ENCODE results near the gene ILKAP. TPM values are rescaled to one million over a fixed set of nuclear protein-coding genes. Genes with fewer than 3 reads are reported as not detected.

ILKAP gene
- polyA plus RNA-seq, 1 of the 3 experiments (the other 2 are of a cell fraction), result 49.2 TPM

GRCh38 chr2:238207006-238207405 lies 3.5 kb upstream of the ILKAP start (continued):
- TF ChIP-seq FOSL2 (IDR thresholded peaks at IDR 0.05; ENCODE audit: borderline replicate concordance, low read depth) (no peak), CHD2 (IDR thresholded peaks at IDR 0.05; ENCODE audit: low read length, partially characterized antibody) (no peak)

GRCh38 chr2:238203973-238204683 lies 633 bp upstream of the ILKAP start:
- Histone ChIP-seq H3F3A (replicated peaks; ENCODE audit: insufficient read depth) (peaks cover 5% of the 10 kb centered on the region), H3K36me3 (replicated peaks in 1 of 2; ENCODE audit: control insufficient read depth in 1 of 2, insufficient read depth in 2 of 2, low read length in 1 of 2) (peaks cover 0 to 15% of the 10 kb centered on the region in 2 experiments), H3K9ac (peak overlapping the region; percentile 66), H3K4me2 (peak overlapping the region; percentile 59; the same call in 1 of the 2 replicates), H3K4me1 (ENCODE audit: control insufficient read depth in 1 of 2, insufficient read depth in 2 of 2, low read depth in 1 of 2, low read length in 1 of 2) (peaks cover 14 to 17% of the 10 kb centered on the region in 2 experiments; a peak in 2 of 4 replicates), H3K9me3 (no peaks in the 10 kb centered on the region), H3K9me2 (no peaks in the 10 kb centered on the region), H4K20me1 (ENCODE audit: insufficient read depth) (peaks cover 37% of the 10 kb centered on the region), H3K4me3 (ENCODE audit: low read depth in 2 of 2, low read length in 1 of 2) (peak overlapping the region; percentile 35 to 48; a peak in 3 of 4 replicates), H3K27me3 (ENCODE audit: insufficient read depth) (peaks cover 17% of the 10 kb centered on the region), H3K79me2 (ENCODE audit: insufficient read depth) (peaks cover 43% of the 10 kb centered on the region), H2AFZ (ENCODE audit: low read depth) (peak overlapping the region; percentile 99), H3K27ac (ENCODE audit: low read depth in 2 of 2, low read length in 1 of 2) (peak overlapping the region; percentile 42 to 88)
- ChIA-PET POLR2A (interaction anchor here (1.6 kb wide), 1 partner anchor 41 kb away, joined by 5 read pairs; no protein-coding TSS in a partner anchor), CTCF (interaction anchor here (1.1 to 1.2 kb wide), 2 partner anchors 59 to 346 kb away, joined by 3 to 4 read pairs; no protein-coding TSS in a partner anchor)
- WGBS (ENCODE audit: low lambda C conversion rate), result 85% methylated on average over 11 of the region's 18 CpGs
- DNase-seq, result no peak
- TF ChIP-seq USF1 (IDR thresholded peaks at IDR 0.05; ENCODE audit: borderline replicate concordance, low read depth) (no peak), SIN3A (IDR thresholded peaks at IDR 0.05; ENCODE audit: borderline replicate concordance, low read depth, low read length) (no peak), USF2 (IDR thresholded peaks at IDR 0.05; ENCODE audit: borderline replicate concordance, low read depth, low read length) (no peak), EZH2phosphoT487 (IDR thresholded peaks at IDR 0.05; ENCODE audit: borderline replicate concordance, low read depth) (no peak)

- ChIA-PET CTCF (interaction anchor here (0.7 to 1.4 kb wide), 6 partner anchors 14 to 690 kb away, joined by 3 read pairs; partner anchors contain the start of gene HES6), POLR2A (no interaction called here)
- Histone ChIP-seq H3F3A (replicated peaks; ENCODE audit: insufficient read depth) (peaks cover 5% of the 10 kb centered on the region), H3K9me2 (no peaks in the 10 kb centered on the region), H3K9ac (peak overlapping the region; percentile 79), H3K4me2 (peak overlapping the region; percentile 95), H3K79me2 (ENCODE audit: insufficient read depth) (peaks cover 59% of the 10 kb centered on the region), H3K27ac (ENCODE audit: low read depth in 2 of 2, low read length in 1 of 2) (peak overlapping the region; percentile 50 to 76; a peak in 3 of 4 replicates), H4K20me1 (ENCODE audit: insufficient read depth) (peaks cover 53% of the 10 kb centered on the region), H3K4me3 (ENCODE audit: low read depth in 2 of 2, low read length in 1 of 2) (peak overlapping the region; percentile 76 to 91), H3K4me1 (ENCODE audit: control insufficient read depth in 1 of 2, insufficient read depth in 2 of 2, low read depth in 1 of 2, low read length in 1 of 2) (peaks cover 14 to 17% of the 10 kb centered on the region in 2 experiments; a peak in 2 of 4 replicates), H3K27me3 (ENCODE audit: insufficient read depth) (peaks cover 3% of the 10 kb centered on the region; the same call in 1 of the 2 replicates), H3K9me3 (no peaks in the 10 kb centered on the region), H3K36me3 (replicated peaks in 1 of 2; ENCODE audit: control insufficient read depth in 1 of 2, insufficient read depth in 2 of 2, low read length in 1 of 2) (peaks cover 0 to 17% of the 10 kb centered on the region in 2 experiments), H2AFZ (ENCODE audit: low read depth) (no peak overlapping the region)
- peak; percentile 45 for DNase-seq
- WGBS (ENCODE audit: low lambda C conversion rate), result 16% methylated on average over 18 of the region's 27 CpGs
- TF ChIP-seq SMC3 (IDR thresholded peaks at IDR 0.05; ENCODE audit: low read depth, low read length), result no peak
- TF ChIP-seq MXI1 (IDR thresholded peaks at IDR 0.05; ENCODE audit: low read depth, low read length), result peak; percentile 38; the same call in 1 of the 2 replicates
- TF ChIP-seq ELF1 (IDR thresholded peaks at IDR 0.05), result no peak
Observed at GRCh38 chr2:238202326-238203093, 985 bp downstream of the ILKAP start.

Measured in SK-N-SH (cell line).